A549 (cell line): ENCODE data around the gene LMNTD1. TPM values are rescaled to one million over a fixed set of nuclear protein-coding genes. Genes with fewer than 3 reads are reported as not detected.

ENCODE experiments used
- ATAC-seq, 2 experiments: fragments of 200-7000 bp in 1 of 2; fragments of >200 bp in 1 of 2; cut with Nextera tagmentation in 1 of 2; cut with Tn5 transposase in 1 of 2; 3 replicates each; pipeline versions ENCODE4 v1.8.0 to v1.9.1; 2018 to 2020; ENCODE audit warnings: mild to moderate bottlenecking in 1 of 2, moderate library complexity in 1 of 2
- CTCF ChIA-PET: fragments of 300-600 bp; sonication (Branson Sonifier 250); formaldehyde crosslinking; extraction: SDS; loops from one replicate; lab custom pipeline; 2021; ENCODE audit warnings: antibody characterized with exemption, inconsistent platforms; lab: Yijun Ruan, JAX
- POLR2A ChIA-PET: fragments of 350-600 bp; formaldehyde crosslinking; extraction: SDS; loops from one replicate; lab custom pipeline; 2021; ENCODE audit warnings: antibody characterized with exemption, inconsistent platforms; lab: Yijun Ruan, JAX
- DNase-seq, 2 experiments: peaks; one replicate each; pipeline versions ENCODE4 v3.0.0 to v3.0.0-alpha.2; 2011 to 2016; ENCODE audit warnings: low read depth in 1 of 2, low spot score in 1 of 2
- FAIRE-seq: peaks from 2 replicates; lab custom pipeline; 2011; peaks lifted over from hg19 to GRCh38; lab: Jason Lieb, UNC
- H3K27ac ChIP-seq, 2 experiments: fragments of >200 bp; sonication (Bioruptor Twin); formaldehyde crosslinking; 3 replicates each; pipeline ENCODE4 v1.5.1; 2016 to 2017
- H3K4me1 ChIP-seq: fragments of >200 bp; sonication (Bioruptor Twin); formaldehyde crosslinking; 3 replicates; pipeline ENCODE4 v1.6.1; 2016
- H3K4me2 ChIP-seq: fragments of >200 bp; sonication (Bioruptor Twin); formaldehyde crosslinking; 3 replicates; pipeline ENCODE4 v1.6.1; 2016
- H3K4me3 ChIP-seq: fragments of >200 bp; sonication (Bioruptor Twin); formaldehyde crosslinking; 3 replicates; pipeline ENCODE4 v1.5.1; 2016
- H3K9me3 ChIP-seq: fragments of >200 bp; sonication (Bioruptor Twin); formaldehyde crosslinking; 3 replicates; pipeline ENCODE4 v1.6.1; 2016
- BHLHE40 ChIP-seq: IDR thresholded peaks from 2 replicates; pipeline ENCODE4 v1.6.1; 2012; ENCODE audit warnings: low read depth, low read length, inconsistent platforms
- CHD2 ChIP-seq: fragments of 150-350 bp; IDR thresholded peaks from 2 replicates; pipeline ENCODE4 v1.6.1; 2014; ENCODE audit warnings: low read length; ENCODE audit not compliant: partially characterized antibody
- EHMT2 ChIP-seq: fragments of 200-600 bp; sonication (generic); IDR thresholded peaks from 2 replicates; pipeline ENCODE4 v1.6.1; 2016; ENCODE audit warnings: antibody characterized with exemption, low read depth, mild to moderate bottlenecking, moderate library complexity
- FOSL2 ChIP-seq, 2 experiments: fragments of 450-650 bp in 1 of 2; fragments of >200 bp in 1 of 2; sonication (Bioruptor Twin) in 1 of 2; formaldehyde crosslinking; IDR thresholded peaks; 2 replicates each; pipeline versions ENCODE4 v1.5.0 to v1.6.1; 2016 to 2020; ENCODE audit warnings: mild to moderate bottlenecking in 1 of 2, moderate library complexity in 1 of 2
- GATA3 ChIP-seq: IDR thresholded peaks from 2 replicates; pipeline ENCODE4 v1.6.1; 2012; ENCODE audit warnings: borderline replicate concordance
- HEYL ChIP-seq: fragments of 250-450 bp; sonication (Bioruptor Pico); IDR thresholded peaks from 2 replicates; pipeline ENCODE4 v1.8.0; 2021; ENCODE audit warnings: mild to moderate bottlenecking, moderate library complexity
- HOXB13 ChIP-seq: fragments of 250-450 bp; sonication (Bioruptor Pico); IDR thresholded peaks from 2 replicates; pipeline ENCODE4 v1.5.0; 2020; ENCODE audit warnings: low read depth, mild to moderate bottlenecking, moderate library complexity
- HOXB5 ChIP-seq: fragments of 250-450 bp; sonication (Bioruptor Pico); IDR thresholded peaks from 2 replicates; pipeline ENCODE4 v1.5.0; 2020; ENCODE audit warnings: mild to moderate bottlenecking, moderate library complexity
- KDM5A ChIP-seq: fragments of 200-600 bp; sonication (generic); IDR thresholded peaks from 2 replicates; pipeline ENCODE4 v1.6.1; 2016; ENCODE audit warnings: antibody characterized with exemption, mild to moderate bottlenecking
- MAFK ChIP-seq: fragments of 450-650 bp; IDR thresholded peaks from 2 replicates; pipeline ENCODE4 v1.6.1; 2014; ENCODE audit not compliant: partially characterized antibody
- MAX ChIP-seq: IDR thresholded peaks from 2 replicates; pipeline ENCODE4 v1.6.1; 2012
- NPAS2 ChIP-seq: fragments of 250-450 bp; sonication (Bioruptor Pico); IDR thresholded peaks from 2 replicates; pipeline ENCODE4 v1.8.0; 2022; ENCODE audit warnings: mild to moderate bottlenecking, moderate library complexity, borderline replicate concordance
- NR3C1 ChIP-seq: fragments of >200 bp; sonication (Bioruptor Twin); formaldehyde crosslinking; IDR thresholded peaks from 3 replicates; pipeline ENCODE4 v1.6.1; 2017
- POLR2AphosphoS2 ChIP-seq: conservative IDR thresholded peaks from 2 replicates; pipeline ENCODE4 v1.6.1; 2012; ENCODE audit warnings: low read length, improper control_type of control experiment, inconsistent platforms
- RAD21 ChIP-seq, 2 experiments: fragments of >200 bp in 1 of 2; sonication (Bioruptor Twin) in 1 of 2; formaldehyde crosslinking in 1 of 2; IDR thresholded peaks in 1 of 2; conservative IDR thresholded peaks in 1 of 2; 2 replicates in 1 of 2; 3 replicates in 1 of 2; pipeline ENCODE4 v1.6.1; 2012 to 2018; ENCODE audit warnings: inconsistent platforms in 1 of 2
- RCOR1 ChIP-seq: fragments of 150-350 bp; IDR thresholded peaks from 2 replicates; pipeline ENCODE4 v1.6.1; 2014; ENCODE audit warnings: antibody characterized with exemption, low read length, low read depth
- SREBF2 ChIP-seq: fragments of 450-650 bp; IDR thresholded peaks from 2 replicates; pipeline ENCODE4 v1.6.1; 2014; ENCODE audit warnings: mild to moderate bottlenecking, moderate library complexity
- USF2 ChIP-seq: fragments of 450-650 bp; IDR thresholded peaks from 2 replicates; pipeline ENCODE4 v1.6.1; 2014; ENCODE audit warnings: antibody characterized with exemption
- ZFP36 ChIP-seq: fragments of 450-650 bp; IDR thresholded peaks from 2 replicates; pipeline ENCODE4 v1.6.1; 2014; ENCODE audit warnings: borderline replicate concordance; ENCODE audit not compliant: partially characterized antibody
- WGBS: methylation state at CpG from one replicate; pipeline ENCODE4 v1.1.6; 2017; ENCODE audit errors: missing lambda C conversion rate; 5-methylcytosine and 5-hydroxymethylcytosine counted together
- polyA plus RNA-seq, 4 experiments: library from polyadenylated mRNA; depleted of rRNA in 3 of 4; stranded (reverse); fragments of >200 nt; fragmentation: RNase III in 1 of 4; extraction: RNeasy Plus Mini Kit Qiagen cat#74134 plus additional on column Dnase treatment in 1 of 4; gene quantifications; 2 replicates in 3 of 4; 3 replicates in 1 of 4; pipeline ENCODE4 v1.2.3, GENCODE V29; 2011 to 2017
- TF ChIP-seq, protein P1 (sequence below): fragments of >200 bp; sonication (Bioruptor Twin); formaldehyde crosslinking; IDR thresholded peaks from 3 replicates; pipeline ENCODE4 v1.6.1; 2016
- TF ChIP-seq, protein P2 (sequence below): IDR thresholded peaks from 2 replicates; pipeline ENCODE4 v1.6.1; 2012
- TF ChIP-seq, protein P3 (sequence below): fragments of 250-450 bp; sonication (Bioruptor Pico); IDR thresholded peaks from 2 replicates; pipeline ENCODE4 v1.5.0; 2020; ENCODE audit warnings: low read depth, mild to moderate bottlenecking, moderate library complexity

Gene LMNTD1
- polyA plus RNA-seq, 2 of the 4 experiments (the other 2 are of a cell fraction) = not detected

- Histone ChIP-seq H3K4me3 (no peak overlapping the region), H3K4me2 (peak overlapping the region; percentile 89), H3K9me3 (no peaks in the 10 kb centered on the region), H3K27ac (peak overlapping the region in 1 of 2 experiments; percentile 29; a peak in 1 of 6 replicates), H3K4me1 (peaks cover 26% of the 10 kb centered on the region)
- ChIA-PET CTCF (interaction anchor here (0.9 to 5.4 kb wide), 19 partner anchors 11 to 603 kb away, joined by 3 to 39 read pairs (median 6); no protein-coding TSS in a partner anchor), POLR2A (no interaction called here)
- TF ChIP-seq MAFK (peak; percentile 41), POLR2AphosphoS2 (no peak)
- 65% methylated on average over 3 of the region's 3 CpGs for WGBS
- no peak for ATAC-seq
- peak; percentile 59 for FAIRE-seq
- DNase-seq = no peak
Measured at GRCh38 chr12:25435431-25435830, 117.7 kb downstream of the LMNTD1 start.

GRCh38 chr12:25434515-25434914 is 118.6 kb downstream of the LMNTD1 start:
- Histone ChIP-seq H3K4me3 (no peak overlapping the region), H3K9me3 (no peaks in the 10 kb centered on the region), H3K27ac (peak overlapping the region in 1 of 2 experiments; percentile 54; a peak in 2 of 6 replicates), H3K4me1 (peaks cover 26% of the 10 kb centered on the region), H3K4me2 (peak overlapping the region; percentile 75)
- CTCF ChIA-PET = interaction anchor here (0.6 to 5.4 kb wide), 3 partner anchors 10 to 589 kb away, joined by 3 to 39 read pairs (median 5); no protein-coding TSS in a partner anchor
- 59% methylated on average over 3 of the region's 3 CpGs for WGBS
- ATAC-seq = 0 out of 6 replicates have a peak, but pooled peaks of 1 of the 2 experiments have one; percentile 14
- FAIRE-seq = no peak
- POLR2A ChIA-PET = no interaction called here
- peak in 1 of 2 experiments; percentile 16 for DNase-seq
- TF ChIP-seq, protein P1, sequence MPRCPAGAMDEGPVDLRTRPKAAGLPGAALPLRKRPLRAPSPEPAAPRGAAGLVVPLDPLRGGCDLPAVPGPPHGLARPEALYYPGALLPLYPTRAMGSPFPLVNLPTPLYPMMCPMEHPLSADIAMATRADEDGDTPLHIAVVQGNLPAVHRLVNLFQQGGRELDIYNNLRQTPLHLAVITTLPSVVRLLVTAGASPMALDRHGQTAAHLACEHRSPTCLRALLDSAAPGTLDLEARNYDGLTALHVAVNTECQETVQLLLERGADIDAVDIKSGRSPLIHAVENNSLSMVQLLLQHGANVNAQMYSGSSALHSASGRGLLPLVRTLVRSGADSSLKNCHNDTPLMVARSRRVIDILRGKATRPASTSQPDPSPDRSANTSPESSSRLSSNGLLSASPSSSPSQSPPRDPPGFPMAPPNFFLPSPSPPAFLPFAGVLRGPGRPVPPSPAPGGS = no peak
- TF ChIP-seq RCOR1 (no peak), HEYL (CRISPR knock-in tag) (no peak), HOXB13 (CRISPR knock-in tag) (no peak), NR3C1 (no peak)

- FAIRE-seq = no peak
- no peak for DNase-seq
- Histone ChIP-seq H3K4me2 (peak overlapping the region; percentile 75), H3K27ac (peak overlapping the region; percentile 42 to 51; a peak in 2 of 6 replicates), H3K4me1 (peaks cover 26% of the 10 kb centered on the region), H3K4me3 (no peak overlapping the region), H3K9me3 (no peaks in the 10 kb centered on the region)
- TF ChIP-seq RAD21 (conservative IDR thresholded peaks at IDR 0.05 in 1 of 2, IDR thresholded peaks at IDR 0.05 in 1 of 2) = no peak
- no peak for TF ChIP-seq HOXB13 (CRISPR knock-in tag)
- TF ChIP-seq MAX = no peak
- TF ChIP-seq FOSL2 (IDR thresholded peaks at IDR 0.05) = no peak
- peak; percentile 67 for TF ChIP-seq FOSL2 (CRISPR knock-in tag; IDR thresholded peaks at IDR 0.05)
- CTCF ChIA-PET = interaction anchor here (0.6 to 5.4 kb wide), 4 partner anchors 9 to 590 kb away, joined by 3 to 39 read pairs (median 4); no protein-coding TSS in a partner anchor
- ATAC-seq = no peak
- 4% methylated on average over 3 of the region's 3 CpGs for WGBS
- POLR2A ChIA-PET = no interaction called here
Measured at GRCh38 chr12:25433581-25434325, 119.3 kb downstream of the LMNTD1 start.

- Histone ChIP-seq H3K4me3 (no peak overlapping the region), H3K9me3 (no peaks in the 10 kb centered on the region), H3K4me1 (peaks cover 27% of the 10 kb centered on the region), H3K4me2 (peak overlapping the region; percentile 75), H3K27ac (peak overlapping the region; percentile 51 to 63; a peak in 4 of 6 replicates)
- CTCF ChIA-PET = interaction anchor here (1.1 to 5.4 kb wide), 3 partner anchors 8 to 584 kb away, joined by 3 to 39 read pairs (median 4); no protein-coding TSS in a partner anchor
- POLR2A ChIA-PET = no interaction called here
- peak in 1 of 2 experiments; percentile 21 for DNase-seq
- FAIRE-seq = no peak
- ATAC-seq = peak; percentile 12 to 76; a peak in 3 of 6 replicates
- TF ChIP-seq EHMT2 (no peak), CHD2 (no peak), NPAS2 (CRISPR knock-in tag) (no peak), GATA3 (no peak), BHLHE40 (no peak), RCOR1 (no peak), KDM5A (no peak), SREBF2 (no peak), ZFP36 (no peak), USF2 (no peak), HOXB5 (CRISPR knock-in tag) (no peak)
- TF ChIP-seq, protein P2, sequence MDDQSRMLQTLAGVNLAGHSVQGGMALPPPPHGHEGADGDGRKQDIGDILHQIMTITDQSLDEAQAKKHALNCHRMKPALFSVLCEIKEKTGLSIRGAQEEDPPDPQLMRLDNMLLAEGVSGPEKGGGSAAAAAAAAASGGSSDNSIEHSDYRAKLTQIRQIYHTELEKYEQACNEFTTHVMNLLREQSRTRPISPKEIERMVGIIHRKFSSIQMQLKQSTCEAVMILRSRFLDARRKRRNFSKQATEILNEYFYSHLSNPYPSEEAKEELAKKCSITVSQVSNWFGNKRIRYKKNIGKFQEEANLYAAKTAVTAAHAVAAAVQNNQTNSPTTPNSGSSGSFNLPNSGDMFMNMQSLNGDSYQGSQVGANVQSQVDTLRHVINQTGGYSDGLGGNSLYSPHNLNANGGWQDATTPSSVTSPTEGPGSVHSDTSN = no peak
- TF ChIP-seq, protein P3, sequence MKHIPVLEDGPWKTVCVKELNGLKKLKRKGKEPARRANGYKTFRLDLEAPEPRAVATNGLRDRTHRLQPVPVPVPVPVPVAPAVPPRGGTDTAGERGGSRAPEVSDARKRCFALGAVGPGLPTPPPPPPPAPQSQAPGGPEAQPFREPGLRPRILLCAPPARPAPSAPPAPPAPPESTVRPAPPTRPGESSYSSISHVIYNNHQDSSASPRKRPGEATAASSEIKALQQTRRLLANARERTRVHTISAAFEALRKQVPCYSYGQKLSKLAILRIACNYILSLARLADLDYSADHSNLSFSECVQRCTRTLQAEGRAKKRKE = no peak
- TF ChIP-seq, protein P1 = no peak
Measured at GRCh38 chr12:25433024-25433423, 120.1 kb downstream of the LMNTD1 start.
